T-helper 1 cell treated with Interleukin-12 subunit alpha and Interleukin-12 subunit beta and Interleukin-4 antibody, amounts not matched to agents 30 μg/mL and 1 μg/mL, for 36 hours (primary cell): ENCODE results near the gene GNAT2.

ENCODE experiments used
- H3K27ac Mint-ChIP-seq: one replicate; pipeline ENCODE4 v1.8.0; 2021; ENCODE audit warnings: mild to moderate bottlenecking, mixed read lengths
- H3K27me3 Mint-ChIP-seq: one replicate; pipeline ENCODE4 v1.8.0; 2021; ENCODE audit warnings: low read depth, mixed read lengths
- H3K36me3 Mint-ChIP-seq: one replicate; pipeline ENCODE4 v1.8.0; 2021; ENCODE audit warnings: low read depth, mixed read lengths
- H3K4me1 Mint-ChIP-seq: one replicate; pipeline ENCODE4 v1.8.0; 2021; ENCODE audit warnings: low read depth, mixed read lengths
- H3K4me3 Mint-ChIP-seq: one replicate; pipeline ENCODE4 v1.8.0; 2021; ENCODE audit warnings: mild to moderate bottlenecking, moderate library complexity, mixed read lengths
- H3K9me3 Mint-ChIP-seq: one replicate; pipeline ENCODE4 v1.8.0; 2021; ENCODE audit warnings: mixed read lengths

The GNAT2 gene

DNA sequence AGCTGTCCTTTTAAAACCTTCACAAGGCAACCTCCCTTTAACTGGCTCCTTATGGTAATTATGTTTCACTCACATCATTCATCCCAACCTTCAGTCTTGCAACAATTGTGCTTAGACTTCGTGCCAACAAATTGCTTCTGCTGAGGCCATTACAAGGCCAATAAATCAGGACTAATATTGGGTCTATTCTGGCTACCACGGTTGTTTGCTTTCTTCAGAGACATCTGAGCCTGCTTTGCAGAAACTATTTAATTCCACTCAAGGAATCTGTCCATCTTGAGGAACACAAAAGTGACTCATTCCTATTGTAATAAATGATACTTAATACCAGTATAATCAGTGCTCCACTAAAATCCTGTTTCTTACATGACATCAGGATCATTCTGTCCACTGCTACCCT lies 33.9 kb upstream of the GNAT2 start:
- no peak overlapping the region for H3K27ac Mint-ChIP-seq
- H3K4me1 Mint-ChIP-seq: peaks cover 21% of the 10 kb centered on the region
- H3K27me3 Mint-ChIP-seq: peaks cover 44% of the 10 kb centered on the region
- H3K36me3 Mint-ChIP-seq: peaks cover 2% of the 10 kb centered on the region
- H3K9me3 Mint-ChIP-seq: no peaks in the 10 kb centered on the region
- no peak overlapping the region for H3K4me3 Mint-ChIP-seq

DNA sequence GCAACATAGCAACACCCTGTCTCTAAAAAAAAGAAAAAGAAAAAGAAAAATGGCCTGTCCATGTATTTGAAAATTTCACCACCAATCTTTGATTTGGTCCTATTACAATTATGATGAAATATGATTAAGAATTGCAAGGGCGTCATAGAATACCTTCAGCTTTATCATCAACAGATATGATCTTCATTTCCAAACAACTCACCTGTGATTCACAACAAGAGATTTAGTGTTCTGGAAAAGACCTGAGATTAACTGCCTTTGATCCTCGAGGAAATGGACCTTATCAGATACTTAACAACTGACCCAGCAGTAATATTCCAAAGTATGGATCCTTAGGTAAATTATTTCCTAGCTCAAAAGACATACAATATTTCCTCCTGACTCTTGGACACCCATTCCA lies 33.0 kb upstream of the GNAT2 start:
- peaks cover 1% of the 10 kb centered on the region for H3K36me3 Mint-ChIP-seq
- no peaks in the 10 kb centered on the region for H3K9me3 Mint-ChIP-seq
- H3K4me1 Mint-ChIP-seq: peaks cover 19% of the 10 kb centered on the region
- H3K27me3 Mint-ChIP-seq: peaks cover 46% of the 10 kb centered on the region
- H3K4me3 Mint-ChIP-seq: no peak overlapping the region
- no peak overlapping the region for H3K27ac Mint-ChIP-seq

DNA sequence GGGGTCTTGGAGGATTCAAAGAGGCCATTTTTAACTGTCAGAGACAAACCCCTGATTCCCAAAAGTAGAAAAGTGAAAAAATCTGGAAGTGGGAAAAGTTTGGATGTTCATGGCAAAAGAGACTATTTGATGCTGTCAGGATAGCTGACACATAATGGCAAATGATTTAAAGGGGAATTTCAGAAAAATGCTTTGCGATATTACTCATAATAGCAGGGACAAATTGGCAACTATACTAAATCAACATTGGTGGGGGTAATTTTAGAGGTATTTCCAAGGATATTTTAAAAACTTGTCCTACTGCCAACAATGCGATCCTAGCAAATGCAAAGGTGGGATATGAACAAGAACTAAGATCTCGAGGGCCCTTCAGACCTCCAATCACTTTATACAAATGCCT lies 31.2 kb upstream of the GNAT2 start:
- H3K4me1 Mint-ChIP-seq: peaks cover 12% of the 10 kb centered on the region
- no peaks in the 10 kb centered on the region for H3K36me3 Mint-ChIP-seq
- no peaks in the 10 kb centered on the region for H3K9me3 Mint-ChIP-seq
- peaks cover 54% of the 10 kb centered on the region for H3K27me3 Mint-ChIP-seq
- no peak overlapping the region for H3K27ac Mint-ChIP-seq
- no peak overlapping the region for H3K4me3 Mint-ChIP-seq

DNA sequence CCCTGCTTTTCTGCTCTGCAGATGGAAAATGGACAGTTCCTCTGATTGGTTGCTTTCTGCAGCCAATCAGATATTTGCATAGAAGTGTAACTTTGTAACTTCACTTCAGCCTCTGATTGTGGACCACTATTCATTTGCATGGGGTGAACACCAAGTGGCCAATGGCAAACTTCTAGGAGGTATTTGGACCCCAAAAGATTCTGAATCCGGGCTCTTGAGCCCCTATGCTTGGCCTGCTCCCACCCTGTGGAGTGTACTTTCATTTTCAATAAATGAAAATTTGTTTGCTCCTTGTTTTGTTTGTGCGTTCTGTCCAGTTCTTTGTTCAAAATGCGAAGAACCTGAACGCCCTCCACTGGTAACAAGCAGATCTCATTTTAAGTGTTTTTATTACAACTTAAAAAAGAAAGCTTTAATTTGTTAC lies 30.1 kb upstream of the GNAT2 start:
- peaks cover 4% of the 10 kb centered on the region for H3K4me1 Mint-ChIP-seq
- H3K36me3 Mint-ChIP-seq: no peaks in the 10 kb centered on the region
- no peaks in the 10 kb centered on the region for H3K9me3 Mint-ChIP-seq
- H3K4me3 Mint-ChIP-seq: no peak overlapping the region
- H3K27me3 Mint-ChIP-seq: peaks cover 49% of the 10 kb centered on the region
- no peak overlapping the region for H3K27ac Mint-ChIP-seq

DNA sequence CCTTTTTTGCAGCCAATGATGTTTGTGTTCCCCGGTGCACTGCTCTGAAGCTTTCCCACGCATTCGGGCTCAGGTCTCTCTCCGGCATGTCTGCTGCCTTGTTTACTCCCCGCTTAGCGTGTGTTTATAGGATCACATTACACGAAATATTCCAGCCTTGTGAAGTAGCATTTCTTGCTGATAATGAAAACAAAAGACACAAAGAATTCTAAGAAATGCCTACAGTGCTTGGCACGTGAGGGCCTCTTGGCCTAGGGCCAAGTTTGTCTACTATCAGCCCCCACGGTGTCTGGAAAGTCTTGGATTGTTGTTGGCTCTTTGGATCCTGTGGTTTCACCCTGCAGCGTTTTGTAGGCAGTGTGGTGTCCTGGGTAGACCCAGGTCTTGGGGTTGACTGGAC lies 25.3 kb upstream of the GNAT2 start:
- Mint-ChIP-seq H3K4me3 (no peak overlapping the region), H3K27ac (no peak overlapping the region), H3K4me1 (peaks cover 14% of the 10 kb centered on the region), H3K9me3 (no peaks in the 10 kb centered on the region), H3K27me3 (peaks cover 13% of the 10 kb centered on the region), H3K36me3 (no peaks in the 10 kb centered on the region)

DNA sequence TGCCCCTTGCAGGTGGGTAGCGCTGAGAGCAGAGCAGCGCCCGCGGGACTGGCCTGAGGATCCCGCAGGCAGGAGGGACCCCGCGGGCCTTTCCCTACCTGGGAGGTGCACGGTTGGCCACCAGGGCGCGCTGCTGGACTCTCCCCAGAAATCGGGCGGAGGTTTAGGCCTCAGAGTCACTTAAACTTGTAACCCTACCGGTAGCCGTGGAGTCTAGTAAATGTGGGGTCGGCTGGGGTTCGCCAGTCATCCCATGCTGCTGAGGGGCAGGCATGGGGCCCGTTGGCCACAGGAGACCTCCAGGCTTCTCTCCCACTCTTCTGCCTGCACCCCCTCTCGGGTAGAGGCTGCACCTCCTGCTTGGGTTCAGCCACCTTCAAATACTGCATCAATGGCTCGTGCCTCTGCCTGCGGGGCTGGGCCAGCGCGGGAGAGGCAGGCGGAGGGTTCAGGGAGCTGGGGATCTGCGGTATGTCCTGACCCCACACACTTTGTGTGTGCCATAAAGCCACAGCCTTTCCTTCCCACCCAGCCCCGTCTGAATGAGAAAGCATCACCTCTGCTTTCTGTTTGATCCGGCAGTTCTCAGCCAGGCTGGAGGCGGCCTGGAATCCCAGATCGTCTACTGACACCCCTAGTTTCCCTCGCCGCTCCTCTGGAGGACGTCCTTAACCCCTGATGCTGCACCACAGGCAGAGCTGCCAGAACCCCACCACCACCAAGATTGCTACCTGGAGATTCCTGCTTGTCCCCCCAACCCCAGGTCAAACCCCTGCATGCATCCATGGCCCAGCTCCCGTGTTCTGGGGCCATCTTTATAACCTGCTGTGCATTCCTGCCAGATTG lies 24.2 kb upstream of the GNAT2 start:
- Mint-ChIP-seq H3K36me3 (no peaks in the 10 kb centered on the region), H3K27ac (no peak overlapping the region), H3K9me3 (no peaks in the 10 kb centered on the region), H3K27me3 (peaks cover 13% of the 10 kb centered on the region), H3K4me1 (peaks cover 11% of the 10 kb centered on the region), H3K4me3 (no peak overlapping the region)

DNA sequence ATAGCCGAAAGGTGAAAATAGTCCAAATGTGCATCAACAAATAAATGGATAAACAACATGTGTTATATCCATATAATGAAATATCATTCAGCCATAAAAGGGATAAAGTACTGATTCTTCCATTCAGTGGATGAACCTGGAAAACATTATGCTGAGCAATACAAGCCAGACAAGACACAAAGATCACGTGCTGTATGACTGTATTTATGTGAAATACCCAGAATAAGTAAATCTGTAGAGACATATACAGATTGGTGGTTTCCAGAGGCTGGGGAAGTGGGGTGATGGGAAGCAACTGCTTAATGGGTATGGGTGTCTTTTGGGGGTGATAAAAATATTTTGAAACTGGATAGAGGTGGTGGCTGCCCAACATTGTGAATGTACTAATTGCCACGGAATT lies 23.2 kb upstream of the GNAT2 start:
- H3K4me1 Mint-ChIP-seq: peaks cover 11% of the 10 kb centered on the region
- H3K9me3 Mint-ChIP-seq: no peaks in the 10 kb centered on the region
- H3K27me3 Mint-ChIP-seq: peaks cover 15% of the 10 kb centered on the region
- no peaks in the 10 kb centered on the region for H3K36me3 Mint-ChIP-seq
- H3K27ac Mint-ChIP-seq: no peak overlapping the region
- no peak overlapping the region for H3K4me3 Mint-ChIP-seq

DNA sequence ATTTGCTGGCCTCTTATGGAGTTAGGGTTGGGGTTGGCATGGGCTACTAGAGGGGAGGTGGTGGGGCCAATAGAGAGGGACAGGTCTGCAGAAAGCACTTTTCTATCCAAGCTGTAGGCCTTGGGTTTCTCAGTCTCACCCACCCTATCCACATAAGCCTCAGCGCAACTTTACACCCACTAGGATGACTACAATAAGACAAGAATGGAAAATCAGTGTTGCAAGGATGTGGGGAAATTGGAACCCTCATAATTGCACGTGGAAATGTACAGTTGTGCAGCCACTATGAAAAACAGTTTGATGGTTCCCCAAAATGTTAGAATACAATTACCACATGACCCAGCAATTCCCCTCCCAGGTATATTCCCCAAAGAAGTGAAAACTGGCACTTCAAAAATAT lies 22.4 kb upstream of the GNAT2 start:
- H3K9me3 Mint-ChIP-seq: no peaks in the 10 kb centered on the region
- no peak overlapping the region for H3K27ac Mint-ChIP-seq
- peaks cover 11% of the 10 kb centered on the region for H3K27me3 Mint-ChIP-seq
- H3K4me1 Mint-ChIP-seq: peaks cover 11% of the 10 kb centered on the region
- H3K36me3 Mint-ChIP-seq: no peaks in the 10 kb centered on the region
- no peak overlapping the region for H3K4me3 Mint-ChIP-seq

DNA sequence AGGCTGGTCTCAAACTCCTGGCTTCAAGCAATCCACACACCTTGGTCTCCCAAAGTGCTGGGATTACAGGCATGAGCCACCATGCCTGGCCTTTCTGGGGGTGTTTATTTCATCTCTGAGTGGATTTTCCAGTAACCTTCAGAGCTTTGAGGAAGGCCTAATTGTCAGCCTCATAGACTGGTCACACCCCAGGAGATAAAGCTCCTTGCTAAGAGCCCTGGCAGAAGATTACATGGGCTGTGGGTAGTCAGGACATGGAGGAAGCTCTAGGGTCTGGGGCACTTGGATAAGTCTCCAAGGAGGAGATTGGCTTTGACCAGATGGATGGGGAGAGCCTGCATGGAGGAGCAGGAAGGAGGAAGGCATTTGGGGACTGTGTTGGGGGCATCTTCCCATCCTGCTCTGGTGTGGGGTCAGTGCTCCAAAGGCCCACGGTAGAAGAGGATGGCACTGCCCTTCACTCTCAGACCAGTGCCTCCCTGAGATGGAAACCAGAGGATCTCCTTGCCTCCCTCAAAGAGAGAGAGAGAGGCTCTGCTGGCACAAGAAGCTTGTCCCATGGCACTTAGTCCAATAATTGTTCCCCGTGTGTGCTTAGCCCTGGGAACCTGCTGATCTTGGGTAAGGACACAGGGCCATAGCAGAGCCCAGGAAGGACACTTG lies 21.8 kb upstream of the GNAT2 start:
- H3K27me3 Mint-ChIP-seq: peaks cover 10% of the 10 kb centered on the region
- no peak overlapping the region for H3K4me3 Mint-ChIP-seq
- no peaks in the 10 kb centered on the region for H3K36me3 Mint-ChIP-seq
- no peak overlapping the region for H3K27ac Mint-ChIP-seq
- H3K4me1 Mint-ChIP-seq: peaks cover 11% of the 10 kb centered on the region
- H3K9me3 Mint-ChIP-seq: no peaks in the 10 kb centered on the region

DNA sequence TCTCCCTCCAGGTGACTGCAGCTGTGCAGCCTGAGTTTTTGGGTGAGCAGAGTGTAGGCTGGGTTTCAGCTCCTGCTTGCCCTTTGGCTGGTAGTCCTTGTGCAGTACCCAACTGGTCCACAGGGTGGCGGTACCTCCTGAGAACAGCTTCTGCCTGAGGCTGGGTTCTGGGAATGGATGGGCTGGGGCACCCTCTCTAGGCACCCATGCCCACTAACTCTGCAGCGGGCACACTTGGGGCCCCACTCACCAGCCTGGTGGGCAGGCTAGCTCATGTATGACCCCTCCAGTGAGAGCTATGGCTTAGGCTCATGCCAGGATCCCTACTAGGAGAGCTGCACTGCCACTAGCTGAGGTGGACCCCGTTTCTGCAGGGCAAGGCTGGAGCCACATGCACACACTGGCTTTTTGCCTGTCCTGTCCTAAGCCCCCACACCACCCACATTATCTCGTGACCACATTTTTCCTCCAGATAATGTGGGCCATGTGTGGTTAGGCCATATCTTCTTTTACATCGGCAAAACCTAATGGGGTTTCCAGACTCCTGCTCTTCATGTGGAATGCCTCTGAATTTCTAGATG lies 21.0 kb upstream of the GNAT2 start:
- H3K36me3 Mint-ChIP-seq: no peaks in the 10 kb centered on the region
- no peak overlapping the region for H3K4me3 Mint-ChIP-seq
- no peak overlapping the region for H3K27ac Mint-ChIP-seq
- peaks cover 11% of the 10 kb centered on the region for H3K4me1 Mint-ChIP-seq
- H3K9me3 Mint-ChIP-seq: no peaks in the 10 kb centered on the region
- peaks cover 7% of the 10 kb centered on the region for H3K27me3 Mint-ChIP-seq

DNA sequence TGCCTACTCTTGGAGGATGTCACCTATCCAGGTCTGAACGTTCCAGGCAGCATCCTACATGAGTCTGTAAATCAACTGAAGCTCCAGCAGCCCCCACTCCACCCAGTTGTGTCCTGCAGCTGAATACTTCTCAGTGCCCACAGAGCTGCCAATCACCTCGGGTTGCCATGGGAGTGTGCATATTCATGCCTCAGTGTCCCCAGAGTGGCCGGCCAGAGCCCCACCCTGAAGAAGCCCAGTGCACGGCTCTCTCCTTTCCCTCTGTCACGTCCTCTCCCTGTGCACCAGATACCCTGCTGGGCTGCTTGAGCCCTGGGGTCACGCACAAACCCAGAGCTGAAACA lies 20.4 kb upstream of the GNAT2 start:
- H3K4me3 Mint-ChIP-seq: no peak overlapping the region
- H3K4me1 Mint-ChIP-seq: peaks cover 13% of the 10 kb centered on the region
- H3K27me3 Mint-ChIP-seq: peaks cover 7% of the 10 kb centered on the region
- no peak overlapping the region for H3K27ac Mint-ChIP-seq
- no peaks in the 10 kb centered on the region for H3K9me3 Mint-ChIP-seq
- no peaks in the 10 kb centered on the region for H3K36me3 Mint-ChIP-seq

DNA sequence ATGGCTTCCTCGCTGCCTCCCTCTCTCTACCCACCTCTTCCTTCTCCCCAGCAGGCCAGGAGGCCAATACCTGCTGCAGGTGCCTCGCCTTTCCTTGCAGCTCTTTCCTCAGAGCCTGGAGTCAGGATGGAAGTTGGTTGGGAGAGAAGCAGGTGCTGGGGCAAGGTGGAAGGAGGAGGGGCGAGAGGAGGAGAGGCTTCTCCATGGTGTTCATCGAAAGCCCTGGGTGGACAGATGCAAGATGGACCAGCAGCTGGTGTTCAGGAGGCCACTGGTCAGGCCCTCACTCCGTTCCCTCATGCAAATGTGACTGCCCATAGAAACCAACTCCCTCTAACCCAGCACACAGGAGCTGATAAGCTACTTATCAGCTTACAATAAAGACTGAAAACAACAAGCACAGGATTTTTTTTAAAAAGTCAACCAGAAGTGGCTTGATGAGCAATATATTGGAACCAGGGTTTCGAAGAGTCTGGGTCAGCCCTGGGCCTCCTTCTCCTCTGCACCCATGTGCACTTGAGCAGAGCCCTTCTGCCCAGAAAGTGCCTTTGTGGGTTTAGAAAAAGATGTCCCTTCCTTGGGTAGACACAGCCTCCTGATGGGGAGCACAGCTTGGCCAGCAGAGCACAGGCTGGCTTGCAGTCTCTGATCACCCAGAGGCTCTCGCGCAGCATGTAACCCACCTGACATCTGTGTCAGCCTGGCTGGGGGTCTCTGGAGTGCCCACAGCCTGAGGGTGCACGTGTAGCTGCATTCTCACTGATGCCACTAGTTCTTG lies 19.8 kb upstream of the GNAT2 start:
- H3K4me1 Mint-ChIP-seq: peaks cover 19% of the 10 kb centered on the region
- H3K9me3 Mint-ChIP-seq: no peaks in the 10 kb centered on the region
- no peak overlapping the region for H3K27ac Mint-ChIP-seq

DNA sequence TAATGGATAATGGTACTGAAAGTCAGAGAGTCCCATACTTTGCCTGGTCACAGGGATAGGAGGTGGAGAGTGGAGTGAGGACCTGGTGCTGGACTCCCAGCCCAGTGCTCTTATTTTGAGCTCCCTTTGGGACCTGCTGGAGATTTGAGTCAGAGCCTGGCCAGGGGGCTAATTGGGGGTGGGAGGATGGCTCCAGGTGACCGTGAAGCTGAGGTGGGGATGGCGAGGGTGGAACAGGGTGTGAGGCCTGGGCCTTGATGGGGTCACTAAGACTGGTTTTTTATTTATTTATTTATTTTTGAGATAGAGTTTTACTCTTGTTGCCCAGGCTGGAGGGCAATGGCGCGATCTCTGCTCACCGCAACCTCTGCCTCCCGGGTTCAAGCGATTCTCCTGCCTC lies 18.0 kb upstream of the GNAT2 start:
- Mint-ChIP-seq H3K27me3 (peaks cover 7% of the 10 kb centered on the region), H3K27ac (no peak overlapping the region), H3K4me3 (no peak overlapping the region), H3K4me1 (peaks cover 13% of the 10 kb centered on the region), H3K9me3 (no peaks in the 10 kb centered on the region), H3K36me3 (no peaks in the 10 kb centered on the region)

More for the DNA sequence above, 19.8 kb upstream of the GNAT2 start:
- no peak overlapping the region for H3K4me3 Mint-ChIP-seq
- H3K36me3 Mint-ChIP-seq: no peaks in the 10 kb centered on the region
- H3K27me3 Mint-ChIP-seq: peaks cover 7% of the 10 kb centered on the region

DNA sequence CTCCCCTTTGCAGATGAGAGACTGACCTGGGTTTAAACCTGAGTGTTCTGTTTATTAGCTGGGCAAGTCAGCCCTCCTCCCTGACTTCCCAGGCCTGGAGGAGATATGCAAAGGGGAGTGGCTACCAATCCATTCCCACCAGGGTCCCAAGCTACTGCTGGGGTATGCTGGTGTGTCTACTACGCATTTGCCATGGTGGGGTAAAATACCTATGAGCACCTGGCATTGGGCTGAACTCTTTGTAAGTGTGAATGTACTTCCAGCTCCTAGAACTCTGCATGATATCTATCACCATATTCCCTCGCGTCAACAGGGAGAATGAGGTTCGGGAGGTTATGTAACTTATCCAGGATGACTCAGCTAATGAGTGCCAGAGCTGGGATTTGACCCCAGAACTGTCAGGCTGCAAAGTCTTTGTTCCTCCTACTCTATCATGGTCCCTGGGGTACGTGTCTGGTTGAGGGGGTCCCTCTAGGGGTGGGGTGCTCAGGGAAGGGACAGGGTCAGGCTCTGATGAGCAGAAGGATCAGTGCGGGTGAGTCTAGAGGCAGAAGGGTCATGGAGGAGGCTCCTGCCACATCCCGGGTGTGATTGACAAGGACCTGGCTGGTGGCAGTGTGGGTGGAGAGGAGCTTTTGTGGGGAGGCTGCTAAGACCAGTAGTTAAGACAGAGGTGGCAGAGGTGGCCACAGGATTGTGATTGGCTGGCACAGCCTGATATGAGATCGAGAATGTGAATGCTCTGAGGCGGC lies 17.0 kb upstream of the GNAT2 start:
- Mint-ChIP-seq H3K36me3 (peaks cover 2% of the 10 kb centered on the region), H3K9me3 (no peaks in the 10 kb centered on the region), H3K27me3 (peaks cover 7% of the 10 kb centered on the region), H3K27ac (no peak overlapping the region), H3K4me3 (no peak overlapping the region), H3K4me1 (peaks cover 13% of the 10 kb centered on the region)
